Thoracic aorta (tissue), 2 donors: Measurements from ENCODE around the gene UBE2E2. TPM values are rescaled to one million over a fixed set of nuclear protein-coding genes. Genes with fewer than 3 reads are reported as not detected.
"Not testable (repeated sequence)": the region's sequence is repeated elsewhere in the genome, so short reads cannot be mapped to it uniquely, and the experiment has no call there.

ENCODE experiments used
- ATAC-seq: fragments of 150-250 bp; one replicate; pipeline ENCODE4 v1.8.0; 2017; ENCODE audit warnings: low read depth; ENCODE audit not compliant: insufficient number of reproducible peaks, low FRiP score
- DNase-seq: peaks from one replicate; pipeline ENCODE4 v3.0.0-alpha.2; 2020; ENCODE audit warnings: low spot score
- H3K27ac ChIP-seq, 2 donors: fragments of 200-600 bp; sonication (generic); 1 replicate in 1 of 2; 2 replicates in 1 of 2; pipeline ENCODE4 v1.5.1; 2016; ENCODE audit warnings: mild to moderate bottlenecking in 2 of 2, moderate library complexity in 2 of 2
- H3K27me3 ChIP-seq: fragments of 200-600 bp; sonication (generic); replicated peaks from 2 replicates; pipeline ENCODE4 v1.6.0; 2016; ENCODE audit warnings: mild to moderate bottlenecking; ENCODE audit not compliant: insufficient read depth
- H3K36me3 ChIP-seq: fragments of 200-600 bp; sonication (generic); one replicate; pipeline ENCODE4 v1.5.1; 2016
- H3K4me1 ChIP-seq, 2 donors: fragments of 200-600 bp; sonication (generic); 1 replicate in 1 of 2; 2 replicates in 1 of 2; pipeline versions ENCODE4 v1.5.1 to v1.6.0; 2016; ENCODE audit warnings: low read depth in 2 of 2, mild to moderate bottlenecking in 1 of 2; ENCODE audit not compliant: control insufficient read depth in 1 of 2
- H3K4me3 ChIP-seq: fragments of 200-600 bp; sonication (generic); 2 replicates; pipeline ENCODE4 v1.5.1; 2016; ENCODE audit warnings: mild to moderate bottlenecking
- H3K9me3 ChIP-seq: fragments of 200-600 bp; sonication (generic); 2 replicates; pipeline ENCODE4 v1.5.1; 2016
- CTCF ChIP-seq: fragments of 200-600 bp; sonication (generic); IDR thresholded peaks from one replicate; pipeline ENCODE4 v1.5.1; 2019; ENCODE audit warnings: antibody characterized with exemption
- total RNA-seq, 2 donors: library from RNA; depleted of rRNA; stranded (reverse); fragments of >200 nt; gene quantifications; one replicate each; pipeline versions ENCODE4 v1.1.0 to v1.2.3, GENCODE V29; 2016

Gene UBE2E2
- total RNA-seq, 2 donors from 2014 or later, result 30.3 to 44.0 TPM

DNA sequence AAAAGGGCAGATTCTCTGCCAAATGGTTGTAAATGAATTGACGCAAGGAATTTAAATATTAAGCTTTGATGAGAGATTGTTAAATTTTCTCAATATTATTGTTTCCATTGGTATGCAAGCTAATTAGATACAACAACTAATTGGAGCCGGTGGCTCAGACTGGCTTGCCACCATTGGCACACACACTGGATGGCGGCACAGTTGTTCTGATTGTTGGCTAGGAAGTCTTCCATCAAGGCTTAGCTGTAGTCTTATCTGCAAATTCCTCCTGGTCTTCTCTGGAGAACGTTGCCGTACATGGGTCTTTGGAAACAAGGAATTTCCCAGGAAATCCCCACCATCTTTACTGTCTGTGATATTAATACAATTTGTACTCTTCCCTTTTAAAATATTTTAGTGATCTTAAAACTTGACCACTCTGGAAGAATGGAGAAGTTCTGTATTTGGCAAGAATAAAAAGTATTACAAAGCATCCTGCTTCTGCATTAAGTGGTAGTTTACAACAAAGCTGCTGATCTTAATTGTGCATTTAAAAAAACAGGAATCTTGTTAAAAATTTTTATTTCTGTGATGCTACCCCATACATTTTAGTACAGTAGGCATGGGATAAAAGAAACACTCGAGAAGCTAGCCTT is 126.5 kb downstream of the UBE2E2 start:
- ATAC-seq, result no peak
- no peak overlapping the region for H3K27ac ChIP-seq
- TF ChIP-seq CTCF, result no peak
- DNase-seq, result no peak
- H3K4me3 ChIP-seq, result no peak overlapping the region
- no peaks in the 10 kb centered on the region for H3K36me3 ChIP-seq
- peaks cover 8 to 16% of the 10 kb centered on the region in 2 donors for H3K4me1 ChIP-seq
- H3K27me3 ChIP-seq, result no peaks in the 10 kb centered on the region
- no peaks in the 10 kb centered on the region for H3K9me3 ChIP-seq

GRCh38 chr3:23330568-23330967 is 127.4 kb downstream of the UBE2E2 start:
- DNase-seq (no peak), ATAC-seq (no peak)
- no peaks in the 10 kb centered on the region for H3K27me3 ChIP-seq
- no peak overlapping the region for H3K27ac ChIP-seq
- no peaks in the 10 kb centered on the region for H3K9me3 ChIP-seq
- H3K4me3 ChIP-seq, result no peak overlapping the region
- no peaks in the 10 kb centered on the region for H3K36me3 ChIP-seq
- no peak for TF ChIP-seq CTCF
- H3K4me1 ChIP-seq, result peaks cover 0 to 6% of the 10 kb centered on the region in 2 donors

- Histone ChIP-seq H3K4me1 (no peaks in the 10 kb centered on the region), H3K9me3 (no peaks in the 10 kb centered on the region), H3K27me3 (no peaks in the 10 kb centered on the region), H3K4me3 (no peak overlapping the region), H3K36me3 (no peaks in the 10 kb centered on the region), H3K27ac (no peak overlapping the region)
- ATAC-seq, result no peak
- DNase-seq, result no peak
- TF ChIP-seq CTCF, result no peak
Observed at GRCh38 chr3:23331141-23331935, 128.2 kb downstream of the UBE2E2 start.

DNA sequence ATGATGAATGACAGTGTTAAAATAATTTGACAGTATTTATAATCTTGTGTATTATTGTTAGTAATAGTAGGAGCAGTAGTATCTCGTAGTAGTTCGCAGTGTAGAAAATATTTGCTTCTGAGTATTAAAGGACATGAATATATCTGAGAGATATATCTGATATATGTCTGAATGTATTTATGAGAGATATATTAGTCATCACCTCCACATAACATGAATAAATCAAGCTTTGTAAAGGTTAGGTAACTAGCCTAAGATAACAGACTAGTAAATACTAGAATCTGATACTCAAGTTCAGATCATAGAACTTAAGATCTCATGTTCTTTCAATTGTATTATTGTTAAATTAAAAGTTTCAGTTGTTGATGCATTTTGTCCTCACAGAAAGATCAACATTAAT is 130.5 kb downstream of the UBE2E2 start:
- no peaks in the 10 kb centered on the region for H3K27me3 ChIP-seq
- H3K4me3 ChIP-seq, result no peak overlapping the region
- H3K4me1 ChIP-seq, result no peaks in the 10 kb centered on the region
- no peaks in the 10 kb centered on the region for H3K9me3 ChIP-seq
- no peaks in the 10 kb centered on the region for H3K36me3 ChIP-seq
- no peak overlapping the region for H3K27ac ChIP-seq
- no peak for TF ChIP-seq CTCF
- ATAC-seq, result no peak
- no peak for DNase-seq

DNA sequence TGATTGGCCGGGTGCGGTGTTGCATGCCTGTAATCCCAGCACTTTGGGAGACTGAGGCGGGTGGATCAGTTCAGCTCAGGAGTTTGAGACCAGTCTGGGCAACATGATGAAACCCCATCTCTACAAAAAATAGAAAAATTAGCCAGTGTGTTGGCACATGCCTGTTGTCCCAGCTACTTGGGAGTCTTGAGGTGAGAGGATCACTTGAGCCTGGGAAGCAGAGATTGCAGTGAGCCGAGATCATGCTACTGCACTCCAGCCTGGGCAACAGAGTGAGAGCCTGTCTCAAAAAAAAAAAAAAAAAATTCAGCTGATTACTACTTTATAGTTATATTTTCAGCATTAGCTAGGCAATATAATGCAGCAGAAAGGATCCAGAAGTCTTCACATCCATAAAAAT is 133.7 kb downstream of the UBE2E2 start:
- not testable (repeated sequence) for H3K9me3 ChIP-seq

More for the DNA sequence above, 133.7 kb downstream of the UBE2E2 start:
- not testable (repeated sequence) for ATAC-seq, H3K27me3 ChIP-seq, DNase-seq, H3K4me3 ChIP-seq, H3K27ac ChIP-seq, H3K4me1 ChIP-seq, H3K36me3 ChIP-seq
